NCI-H2196 (cell line): Measurements from ENCODE around the gene TLE5.

Experiments
- DNase-seq: peaks from one replicate; lab custom pipeline; 2025; ENCODE audit not compliant: unreplicated experiment; lab: John Stamatoyannopoulos, UW

TLE5 gene, protein sequence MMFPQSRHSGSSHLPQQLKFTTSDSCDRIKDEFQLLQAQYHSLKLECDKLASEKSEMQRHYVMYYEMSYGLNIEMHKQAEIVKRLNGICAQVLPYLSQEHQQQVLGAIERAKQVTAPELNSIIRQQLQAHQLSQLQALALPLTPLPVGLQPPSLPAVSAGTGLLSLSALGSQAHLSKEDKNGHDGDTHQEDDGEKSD

GRCh38 chr19:3062165-3063105 lies at the start of gene TLE5:
Gene TLE5 (minus strand): TSS chr19:3062495. CDS start chr19:3062200, 295 bp downstream.
- DNase-seq: peak; percentile 80

DNA sequence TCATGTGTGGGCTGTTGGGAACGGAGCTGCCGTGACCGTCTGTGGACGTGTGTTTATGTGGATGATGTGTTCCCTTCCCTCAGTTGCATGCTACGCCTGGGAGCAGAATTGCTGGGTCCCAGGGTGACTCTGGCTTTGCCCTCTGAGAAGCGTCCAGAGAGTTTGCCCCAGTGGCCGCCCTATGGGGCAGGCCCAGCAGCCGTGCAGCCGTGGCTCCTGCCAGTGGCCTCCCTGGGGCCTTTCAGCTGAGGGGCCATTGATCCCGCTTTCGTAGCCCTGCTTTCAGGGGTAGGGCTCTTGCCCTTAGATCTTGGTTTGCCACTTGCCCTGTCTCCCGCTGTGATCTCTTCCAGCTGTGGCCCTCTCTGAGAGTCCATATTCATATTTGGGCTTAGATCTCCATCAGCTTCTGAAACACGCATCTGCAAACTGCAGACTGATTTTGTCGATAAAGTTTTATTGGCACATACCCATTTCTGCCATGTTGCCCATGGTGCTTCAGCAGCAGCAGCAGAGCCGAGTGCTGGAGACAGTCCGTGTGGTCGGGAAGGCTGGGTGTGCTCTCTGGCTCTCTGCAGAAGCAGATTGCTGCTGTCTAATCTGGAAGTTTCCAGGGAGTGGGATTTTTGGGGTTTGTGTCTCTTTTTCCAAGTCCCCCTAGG lies 49.4 kb upstream of the TLE5 start:
- no peak for DNase-seq

DNA sequence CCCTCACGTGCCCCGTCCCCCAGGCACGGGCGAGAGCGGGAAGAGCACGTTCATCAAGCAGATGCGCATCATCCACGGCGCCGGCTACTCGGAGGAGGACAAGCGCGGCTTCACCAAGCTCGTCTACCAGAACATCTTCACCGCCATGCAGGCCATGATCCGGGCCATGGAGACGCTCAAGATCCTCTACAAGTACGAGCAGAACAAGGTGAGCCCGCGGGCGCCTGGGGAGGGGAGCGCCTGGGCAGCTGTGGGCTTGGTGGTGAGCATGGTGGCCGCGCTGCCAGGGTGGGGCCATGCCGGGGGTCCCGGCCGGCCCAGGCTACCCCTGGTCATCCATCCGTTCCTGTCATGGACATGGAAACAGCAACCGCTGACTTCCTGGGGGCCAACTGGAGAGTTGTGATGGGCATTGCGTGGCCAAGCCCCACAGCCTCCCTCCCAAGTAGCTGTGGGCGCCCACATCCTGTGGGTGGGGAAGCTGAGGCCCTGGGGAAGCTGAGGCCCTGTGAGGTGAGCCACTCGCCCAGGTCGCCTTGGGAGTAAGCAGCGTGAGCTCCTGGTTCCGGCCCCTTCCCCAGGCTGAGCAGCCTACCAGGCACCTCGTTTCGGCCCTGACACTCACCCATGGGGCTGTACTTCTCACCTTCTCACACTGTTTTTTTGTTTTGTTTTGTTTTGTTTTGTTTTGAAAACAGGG lies 48.0 kb upstream of the TLE5 start:
- no peak for DNase-seq

GRCh38 chr19:3109491-3109890 lies 47.2 kb upstream of the TLE5 start:
- DNase-seq: no peak

DNA sequence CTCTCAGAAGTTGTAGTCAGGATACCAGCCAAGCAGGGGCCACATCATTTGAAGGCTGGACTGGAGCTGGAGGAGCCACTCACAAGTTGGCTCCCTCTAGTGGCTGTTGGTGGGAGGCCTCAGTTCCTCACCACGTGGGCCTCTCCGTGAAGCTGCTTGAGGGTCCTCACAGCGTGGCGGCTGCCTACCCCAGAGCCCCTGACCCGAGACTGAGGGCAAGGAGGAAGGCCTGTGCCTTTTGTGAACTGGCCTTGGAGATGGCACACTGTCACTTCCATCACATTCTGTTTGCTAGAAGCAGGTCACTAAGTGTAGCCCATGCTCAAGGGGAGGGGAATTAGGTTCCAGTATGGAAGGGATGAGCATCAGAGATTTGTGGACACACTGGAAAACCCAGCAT lies 46.5 kb upstream of the TLE5 start:
- peak; percentile 71 for DNase-seq

GRCh38 chr19:3107658-3108057 lies 45.4 kb upstream of the TLE5 start:
- no peak for DNase-seq

- DNase-seq: no peak
Observed at GRCh38 chr19:3106509-3107141, 44.3 kb upstream of the TLE5 start.

DNA sequence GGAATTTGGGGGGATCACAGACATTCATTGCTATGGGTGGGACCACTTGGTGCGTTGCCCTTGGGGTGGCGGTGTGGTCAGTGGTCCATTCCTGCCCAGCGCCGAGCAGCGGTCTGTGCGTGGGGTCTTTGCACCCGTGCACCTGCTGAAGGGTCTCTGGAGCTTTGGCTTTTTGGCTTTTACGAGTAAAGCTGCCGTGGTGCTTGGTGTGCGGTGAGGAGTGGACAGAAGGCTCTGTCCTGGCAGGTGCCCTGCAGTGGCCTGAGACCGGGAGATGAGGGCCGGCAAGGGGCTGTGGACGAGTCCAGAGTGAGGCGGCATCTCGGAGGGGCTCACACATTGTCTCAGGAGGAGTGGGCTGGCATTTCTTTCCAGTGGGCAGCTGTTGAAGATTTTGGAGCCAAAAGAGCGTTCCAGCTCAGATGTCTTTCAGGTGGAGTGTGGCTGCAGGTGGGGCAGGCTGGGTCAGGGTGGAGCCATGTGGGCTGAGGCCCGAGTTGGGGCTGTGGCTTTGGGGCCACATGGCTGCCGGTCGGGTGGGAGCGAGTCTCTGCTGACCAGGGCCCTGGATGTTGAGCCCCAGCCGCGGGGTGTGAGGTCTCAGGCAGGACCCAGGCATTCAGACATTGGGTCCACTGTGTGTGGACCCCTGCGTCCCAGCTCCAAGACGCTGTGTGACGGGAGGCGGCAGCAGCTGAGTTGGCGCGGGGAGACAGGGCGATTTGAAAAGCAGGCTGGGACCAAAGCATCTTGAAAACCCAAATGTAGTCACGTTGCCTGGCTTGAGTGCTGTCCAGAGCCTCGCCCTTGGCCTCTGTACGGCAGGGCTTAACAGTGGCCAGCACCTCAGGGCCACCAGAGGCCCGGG lies 43.6 kb upstream of the TLE5 start:
- no peak for DNase-seq

DNA sequence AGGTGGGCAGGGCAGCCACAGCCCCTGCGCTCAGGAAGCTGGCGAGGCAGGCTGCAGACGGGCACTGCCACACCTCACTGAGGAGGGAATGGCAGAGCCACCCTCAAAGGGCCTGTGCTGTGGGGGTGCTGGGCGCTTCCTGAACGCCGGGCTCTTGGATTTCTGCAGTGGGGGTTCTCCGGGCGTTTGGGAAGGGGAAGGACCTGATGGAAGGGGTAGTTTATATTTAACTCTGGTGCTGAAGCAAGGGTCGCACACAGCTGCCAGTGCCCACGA lies 42.4 kb upstream of the TLE5 start:
- no peak for DNase-seq

- DNase-seq: no peak
Observed at GRCh38 chr19:3102239-3103140, 40.2 kb upstream of the TLE5 start.

- DNase-seq: no peak
Observed at GRCh38 chr19:3100747-3101730, 38.7 kb upstream of the TLE5 start.

DNA sequence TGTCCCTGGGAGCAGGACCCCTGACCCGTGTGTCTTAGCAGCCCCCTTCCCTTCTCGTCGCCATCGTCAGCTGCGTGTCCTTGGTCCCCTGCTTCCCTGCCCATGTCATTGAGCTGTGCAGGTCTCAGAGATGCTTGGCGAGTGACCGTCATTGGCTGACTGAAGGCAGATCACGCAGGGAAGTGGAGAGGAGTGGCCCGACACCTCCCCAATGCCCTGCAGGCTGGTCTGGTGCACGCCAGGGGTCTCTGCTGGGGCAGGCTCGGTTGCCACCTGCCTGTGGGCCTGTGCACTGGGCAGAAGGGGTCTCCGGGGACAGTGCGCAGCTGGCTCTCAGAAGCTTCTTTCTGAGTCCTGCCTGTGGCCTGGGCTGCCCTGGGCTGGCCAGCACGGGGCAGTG lies 38.0 kb upstream of the TLE5 start:
- DNase-seq: no peak

GRCh38 chr19:3099347-3100145 lies 37.3 kb upstream of the TLE5 start:
- no peak for DNase-seq

DNA sequence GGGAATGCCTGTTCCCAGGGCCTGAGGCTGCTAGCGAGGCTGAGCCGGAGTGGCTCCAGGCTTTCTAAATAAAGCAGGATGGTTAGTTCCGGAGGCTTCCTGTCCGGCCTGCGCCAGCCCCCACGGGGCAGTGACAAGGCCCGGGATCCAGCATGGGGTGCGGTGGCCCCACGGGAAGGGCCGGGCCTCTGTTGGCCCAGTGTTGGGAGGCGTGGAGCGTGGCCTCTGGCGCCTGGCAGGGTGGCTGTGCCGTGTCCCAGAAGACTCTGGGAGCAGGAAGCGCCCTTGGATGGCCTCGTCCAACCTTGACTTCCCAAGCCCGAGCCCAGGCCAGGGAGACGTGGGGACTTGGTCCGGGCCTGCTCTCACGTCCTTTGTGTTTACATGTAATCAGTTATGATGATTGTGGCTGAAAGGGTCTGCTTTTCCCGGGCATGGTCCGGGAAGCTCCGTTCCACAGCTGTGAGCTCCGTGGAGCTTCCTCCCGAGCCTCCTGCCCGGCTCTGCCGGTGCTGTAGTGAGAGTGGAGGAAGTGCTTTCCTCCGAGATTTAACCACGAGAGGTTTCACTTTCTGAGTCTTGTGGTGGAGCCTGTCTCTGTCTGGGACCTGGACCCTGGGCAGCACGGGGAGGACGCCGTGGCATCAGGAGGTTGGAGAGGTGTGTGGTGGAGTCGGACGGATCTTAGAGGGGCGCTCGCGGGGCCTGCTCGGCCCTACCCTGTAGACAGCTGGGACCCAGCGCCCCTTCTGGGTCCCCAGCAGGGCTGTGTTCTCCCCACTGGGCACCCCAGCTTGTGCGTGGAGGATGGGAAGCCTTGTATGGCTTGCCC lies 36.4 kb upstream of the TLE5 start:
- no peak for DNase-seq

- no peak for DNase-seq
Observed at GRCh38 chr19:3098141-3098514, 35.8 kb upstream of the TLE5 start.

GRCh38 chr19:3097442-3097871 lies 35.2 kb upstream of the TLE5 start:
- no peak for DNase-seq
